Tibial nerve (tissue), 4 donors: ENCODE results near the gene GRB7.

Experiments used
- CTCF ChIP-seq, 5 experiments: fragments of 200-600 bp in 3 of 5; fragments of 450-650 bp in 2 of 5; sonication (generic) in 3 of 5; IDR thresholded peaks; one replicate each; pipeline ENCODE4 v1.5.1; 2016 to 2019; ENCODE audit warnings: antibody characterized with exemption in 5 of 5, mild to moderate bottlenecking in 3 of 5, moderate library complexity in 2 of 5
- EP300 ChIP-seq, 2 donors: sonication (generic); formaldehyde crosslinking; IDR thresholded peaks; one replicate each; pipeline ENCODE4 v1.6.1; 2017; ENCODE audit warnings: antibody characterized with exemption in 2 of 2, mild to moderate bottlenecking in 1 of 2
- POLR2A ChIP-seq, 2 donors: fragments of 450-650 bp; IDR thresholded peaks; one replicate each; pipeline ENCODE4 v1.6.1; 2017; ENCODE audit warnings: antibody characterized with exemption in 2 of 2, mild to moderate bottlenecking in 2 of 2, moderate library complexity in 2 of 2

DNA sequence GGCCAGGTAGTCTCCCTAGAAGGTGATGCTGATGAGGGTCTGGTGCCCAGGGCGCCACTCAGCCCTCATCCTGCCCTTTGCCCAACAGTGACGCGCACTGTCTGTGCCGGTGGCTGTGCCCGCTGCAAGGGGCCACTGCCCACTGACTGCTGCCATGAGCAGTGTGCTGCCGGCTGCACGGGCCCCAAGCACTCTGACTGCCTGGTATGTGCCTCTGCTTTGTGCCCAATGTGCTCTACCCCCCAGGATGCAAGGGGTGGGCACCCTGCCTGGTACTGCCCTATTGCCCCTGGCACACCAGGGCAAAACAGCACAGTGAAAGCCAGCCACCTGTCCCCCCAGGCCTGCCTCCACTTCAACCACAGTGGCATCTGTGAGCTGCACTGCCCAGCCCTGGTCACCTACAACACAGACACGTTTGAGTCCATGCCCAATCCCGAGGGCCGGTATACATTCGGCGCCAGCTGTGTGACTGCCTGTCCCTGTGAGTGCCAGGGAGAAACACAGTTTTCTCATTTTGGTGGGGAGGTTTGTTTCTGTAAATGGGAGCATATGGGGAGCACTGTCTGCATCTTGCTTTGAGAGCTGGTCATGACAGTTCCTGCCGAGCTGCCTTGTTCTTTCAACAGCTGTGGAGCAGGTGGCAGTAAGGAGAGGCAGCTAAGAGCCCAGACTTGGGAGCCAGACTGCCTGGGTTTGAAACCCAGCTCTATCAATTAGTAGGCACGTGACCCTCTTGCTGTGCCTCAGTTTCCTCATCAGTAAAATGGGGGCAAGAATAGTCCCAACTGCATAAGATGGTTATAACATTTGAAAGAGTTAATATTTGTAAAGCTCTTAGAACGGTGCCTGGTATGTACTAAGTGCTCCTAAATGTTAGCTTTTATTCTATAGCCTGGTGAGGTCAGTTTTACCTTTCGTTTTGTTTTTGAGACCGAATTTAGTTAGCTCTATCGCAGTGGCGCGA lies 27.5 kb upstream of the GRB7 start:
- TF ChIP-seq CTCF (IDR thresholded peaks at IDR 0.05) (no peak), POLR2A (IDR thresholded peaks at IDR 0.05) (no peak), EP300 (IDR thresholded peaks at IDR 0.05) (no peak)
